GM10266 (cell line): ENCODE data around the gene VPS36.
"Not testable (repeated sequence)": the region's sequence is repeated elsewhere in the genome, so short reads cannot be mapped to it uniquely, and the experiment has no call there.

Experiments used
- DNase-seq: peaks from one replicate; pipeline ENCODE4 v3.0.0; 2012; ENCODE audit errors: extremely low spot score
- CTCF ChIP-seq: IDR thresholded peaks from 2 replicates; pipeline ENCODE4 v1.5.1; 2012; ENCODE audit warnings: mild to moderate bottlenecking, low read depth; ENCODE audit not compliant: control insufficient read depth, insufficient read depth; ENCODE audit errors: missing control alignments

Gene VPS36

GRCh38 chr13:52450012-52450792, at the start of gene VPS36:
Gene VPS36, minus strand, starts transcription at chr13:52450634. Its CDS starts 40 bp downstream, at chr13:52450594.
- peak; percentile 99 for TF ChIP-seq CTCF
- peak; percentile 95 for DNase-seq

GRCh38 chr13:52497979-52498378, 47.5 kb upstream of the VPS36 start:
- DNase-seq = not testable (repeated sequence)

GRCh38 chr13:52494241-52494640, 43.8 kb upstream of the VPS36 start:
- not testable (repeated sequence) for DNase-seq

- DNase-seq = not testable (repeated sequence)
These were observed 40.6 kb upstream of the VPS36 start for GRCh38 chr13:52491015-52491414.

GRCh38 chr13:52488763-52489162, 38.3 kb upstream of the VPS36 start:
- DNase-seq = not testable (repeated sequence)

- DNase-seq = not testable (repeated sequence)
These were observed 36.6 kb upstream of the VPS36 start for GRCh38 chr13:52487078-52487477.

GRCh38 chr13:52480677-52481428, 30.4 kb upstream of the VPS36 start:
- DNase-seq = not testable (repeated sequence)

- not testable (repeated sequence) for DNase-seq
These were observed 18.1 kb upstream of the VPS36 start for GRCh38 chr13:52468487-52468886.

- DNase-seq = no peak
- no peak for TF ChIP-seq CTCF
These were observed 13.1 kb upstream of the VPS36 start for GRCh38 chr13:52463526-52463925.

GRCh38 chr13:52461265-52461664, 10.8 kb upstream of the VPS36 start:
- DNase-seq = no peak
- no peak for TF ChIP-seq CTCF

- DNase-seq = no peak
- no peak for TF ChIP-seq CTCF
These were observed 9.2 kb upstream of the VPS36 start for GRCh38 chr13:52459668-52460067.
